GM23338 (cell line): ENCODE results near the gene KCNJ6. TPM values are rescaled to one million over a fixed set of nuclear protein-coding genes. Genes with fewer than 3 reads are reported as not detected.

Experiments used
- ATAC-seq: fragments of 200-7000 bp; cut with Tn5 transposase; 3 replicates; pipeline ENCODE4 v1.9.1; 2020
- DNase-seq: peaks from one replicate; pipeline ENCODE4 v3.0.0-alpha.2; 2015; ENCODE audit warnings: low spot score
- H2AFZ ChIP-seq: fragments of 200-600 bp; sonication (generic); 2 replicates; pipeline ENCODE4 v1.8.0; 2016; ENCODE audit warnings: antibody characterized with exemption, mild to moderate bottlenecking, moderate library complexity
- H3F3A ChIP-seq: fragments of 200-600 bp; sonication (generic); replicated peaks from 2 replicates; pipeline ENCODE4 v1.8.0; 2017; ENCODE audit warnings: antibody characterized with exemption, mixed run types, low read depth
- H3K27ac ChIP-seq: fragments of 200-600 bp; sonication (generic); 2 replicates; pipeline ENCODE4 v1.6.1; 2016; ENCODE audit warnings: low read depth
- H3K27me3 ChIP-seq: fragments of 200-600 bp; sonication (generic); 2 replicates; pipeline ENCODE4 v1.8.0; 2016; ENCODE audit warnings: mild to moderate bottlenecking, mixed run types, moderate library complexity; ENCODE audit not compliant: insufficient read depth
- H3K36me3 ChIP-seq: fragments of 200-600 bp; sonication (generic); 2 replicates; pipeline ENCODE4 v1.8.0; 2016; ENCODE audit warnings: mild to moderate bottlenecking; ENCODE audit not compliant: insufficient read depth
- H3K4me1 ChIP-seq: fragments of 200-600 bp; sonication (generic); 2 replicates; pipeline ENCODE4 v1.8.0; 2016; ENCODE audit warnings: mild to moderate bottlenecking, moderate library complexity; ENCODE audit not compliant: insufficient read depth
- H3K4me2 ChIP-seq: fragments of 200-600 bp; sonication (generic); 2 replicates; pipeline ENCODE4 v1.7.1; 2017; ENCODE audit warnings: mixed run types
- H3K4me3 ChIP-seq: fragments of 200-600 bp; sonication (generic); 2 replicates; pipeline ENCODE4 v1.6.1; 2016; ENCODE audit warnings: mixed run types
- H3K79me2 ChIP-seq: fragments of 200-600 bp; sonication (generic); replicated peaks from 2 replicates; pipeline ENCODE4 v1.8.0; 2017; ENCODE audit warnings: mild to moderate bottlenecking; ENCODE audit not compliant: insufficient read depth
- H3K9me2 ChIP-seq: fragments of 200-600 bp; sonication (generic); 2 replicates; pipeline ENCODE4 v1.8.0; 2017; ENCODE audit not compliant: insufficient read depth
- H4K20me1 ChIP-seq: fragments of 200-600 bp; sonication (generic); replicated peaks from 2 replicates; pipeline ENCODE4 v1.8.0; 2017; ENCODE audit warnings: mild to moderate bottlenecking; ENCODE audit not compliant: insufficient read depth
- H3K27ac Mint-ChIP-seq: 2 replicates; pipeline ENCODE4 v1.8.0; 2020; ENCODE audit warnings: inconsistent platforms, mild to moderate bottlenecking, moderate library complexity, mixed read lengths
- H3K27me3 Mint-ChIP-seq: 3 replicates; pipeline ENCODE4 v1.8.0; 2022; ENCODE audit warnings: low read depth, mild to moderate bottlenecking, moderate library complexity, mixed read lengths, inconsistent platforms; ENCODE audit not compliant: insufficient read depth, poor library complexity
- H3K36me3 Mint-ChIP-seq: 3 replicates; pipeline ENCODE4 v1.8.0; 2021; ENCODE audit warnings: low read depth, mild to moderate bottlenecking, inconsistent platforms, moderate library complexity, mixed read lengths
- H3K4me1 Mint-ChIP-seq: 3 replicates; pipeline ENCODE4 v1.8.0; 2020; ENCODE audit warnings: mild to moderate bottlenecking, inconsistent platforms, mixed read lengths
- H3K4me3 Mint-ChIP-seq: 3 replicates; pipeline ENCODE4 v1.8.0; 2021; ENCODE audit warnings: moderate library complexity, mild to moderate bottlenecking, inconsistent platforms, mixed read lengths
- H3K9me3 Mint-ChIP-seq: 3 replicates; pipeline ENCODE4 v1.8.0; 2020; ENCODE audit warnings: moderate library complexity, mild to moderate bottlenecking, inconsistent platforms, mixed read lengths
- CREB1 ChIP-seq: fragments of 250-450 bp; sonication (Bioruptor Pico); IDR thresholded peaks from 2 replicates; pipeline ENCODE4 v1.5.0; 2020; ENCODE audit warnings: low read depth, mild to moderate bottlenecking, moderate library complexity
- CTCF ChIP-seq, 2 experiments: fragments of 200-600 bp in 1 of 2; sonication (generic) in 1 of 2; conservative IDR thresholded peaks; 2 replicates each; pipeline versions ENCODE4 v1.5.1 to v1.6.1; 2016 to 2017; ENCODE audit warnings: antibody characterized with exemption in 2 of 2, low read depth in 2 of 2, mild to moderate bottlenecking in 2 of 2, moderate library complexity in 1 of 2
- ETS1 ChIP-seq: IDR thresholded peaks from 2 replicates; pipeline ENCODE4 v1.6.1; 2016; ENCODE audit warnings: antibody characterized with exemption
- EZH2 ChIP-seq: fragments of 200-600 bp; sonication (generic); IDR thresholded peaks from one replicate; pipeline ENCODE4 v1.8.0; 2017; ENCODE audit warnings: antibody characterized with exemption, mild to moderate bottlenecking, low read depth; ENCODE audit not compliant: unreplicated experiment
- EZH2phosphoT487 ChIP-seq: fragments of 200-600 bp; sonication (generic); IDR thresholded peaks from one replicate; pipeline ENCODE4 v1.8.1; 2018; ENCODE audit warnings: antibody characterized with exemption; ENCODE audit not compliant: unreplicated experiment
- JUNB ChIP-seq: IDR thresholded peaks from one replicate; pipeline ENCODE4 v1.6.1; 2016; ENCODE audit warnings: antibody characterized with exemption; ENCODE audit not compliant: unreplicated experiment
- NANOG ChIP-seq: IDR thresholded peaks from 2 replicates; pipeline ENCODE4 v1.6.1; 2016; ENCODE audit warnings: antibody characterized with exemption, borderline replicate concordance
- POLR2AphosphoS5 ChIP-seq: IDR thresholded peaks from 2 replicates; pipeline ENCODE4 v1.6.1; 2016; ENCODE audit warnings: antibody characterized with exemption, low read depth
- STAT1 ChIP-seq: IDR thresholded peaks from one replicate; pipeline ENCODE4 v1.6.1; 2016; ENCODE audit warnings: antibody characterized with exemption; ENCODE audit not compliant: unreplicated experiment
- ZNF114 ChIP-seq: fragments of 250-450 bp; sonication (Bioruptor Pico); IDR thresholded peaks from 2 replicates; pipeline ENCODE4 v1.5.0; 2020; ENCODE audit warnings: mild to moderate bottlenecking, moderate library complexity
- ZNF331 ChIP-seq: fragments of 250-450 bp; sonication (Bioruptor Pico); IDR thresholded peaks from 2 replicates; pipeline ENCODE4 v1.5.0; 2020; ENCODE audit warnings: low read depth, mild to moderate bottlenecking, moderate library complexity
- polyA plus RNA-seq: library from polyadenylated mRNA; unstranded; fragments of >200 nt; fragmentation: Nextera tagmentation; extraction: Ambion mirVana; gene quantifications from 2 replicates; pipeline ENCODE4 v1.2.1, GENCODE V29; 2016
- total RNA-seq: library from RNA; depleted of rRNA; stranded (reverse); fragments of >200 nt; shearing (Covaris generic); gene quantifications from 2 replicates; pipeline ENCODE4 v1.2.3, GENCODE V29; 2014

KCNJ6 gene
- total and polyA plus RNA-seq, 2 experiments from 2014 or later = 0.48 to 0.52 TPM

- H3K4me3 Mint-ChIP-seq = no peak overlapping the region
- Histone ChIP-seq H3K9me2 (0 out of 2 replicates have a peak, but pooled peaks cover 3% of the 10 kb centered on the region), H2AFZ (no peak overlapping the region), H3K4me2 (no peak overlapping the region), H3K27me3 (no peaks in the 10 kb centered on the region), H3F3A (no peaks in the 10 kb centered on the region), H3K4me1 (no peaks in the 10 kb centered on the region), H4K20me1 (no peaks in the 10 kb centered on the region; the same call in 1 of the 2 replicates), H3K79me2 (no peaks in the 10 kb centered on the region), H3K4me3 (no peak overlapping the region), H3K36me3 (no peaks in the 10 kb centered on the region), H3K27ac (no peak overlapping the region)
- peaks cover 3% of the 10 kb centered on the region for H3K27me3 Mint-ChIP-seq
- H3K4me1 Mint-ChIP-seq = no peaks in the 10 kb centered on the region
- H3K9me3 Mint-ChIP-seq = no peaks in the 10 kb centered on the region
- H3K36me3 Mint-ChIP-seq = no peaks in the 10 kb centered on the region
- DNase-seq (no peak), ATAC-seq (no peak)
- TF ChIP-seq CTCF (conservative IDR thresholded peaks at IDR 0.05; ENCODE audit: low read depth in 2 of 2) (no peak), POLR2AphosphoS5 (no peak), JUNB (no peak), STAT1 (no peak), EZH2phosphoT487 (no peak), ETS1 (no peak), ZNF114 (CRISPR knock-in tag) (no peak), ZNF331 (CRISPR knock-in tag) (no peak)
- H3K27ac Mint-ChIP-seq = no peak overlapping the region
Observed at GRCh38 chr21:37877888-37878684, 38.2 kb downstream of the KCNJ6 start.

GRCh38 chr21:37877171-37877570, 39.1 kb downstream of the KCNJ6 start:
- Mint-ChIP-seq H3K4me1 (no peaks in the 10 kb centered on the region), H3K9me3 (no peaks in the 10 kb centered on the region), H3K27me3 (peaks cover 3% of the 10 kb centered on the region), H3K27ac (no peak overlapping the region), H3K36me3 (no peaks in the 10 kb centered on the region), H3K4me3 (no peak overlapping the region)
- Histone ChIP-seq H3K4me2 (no peak overlapping the region), H3K4me3 (no peak overlapping the region), H3F3A (no peaks in the 10 kb centered on the region), H4K20me1 (no peaks in the 10 kb centered on the region; the same call in 1 of the 2 replicates), H3K36me3 (no peaks in the 10 kb centered on the region), H3K79me2 (no peaks in the 10 kb centered on the region), H3K9me2 (peaks cover 9% of the 10 kb centered on the region; the same call in 1 of the 2 replicates), H2AFZ (no peak overlapping the region), H3K4me1 (no peaks in the 10 kb centered on the region), H3K27me3 (no peaks in the 10 kb centered on the region), H3K27ac (no peak overlapping the region)
- TF ChIP-seq ZNF331 (CRISPR knock-in tag) (no peak), CREB1 (CRISPR knock-in tag) (no peak), ETS1 (no peak), EZH2 (no peak), NANOG (no peak), STAT1 (no peak), EZH2phosphoT487 (no peak)
- DNase-seq (no peak), ATAC-seq (no peak)
